ENCODE measurements around the gene SLC6A12. TPM values are rescaled to one million over a fixed set of nuclear protein-coding genes. Genes with fewer than 3 reads are reported as not detected.

Gene SLC6A12
- total and polyA plus RNA-seq, 9 of the 15 experiments (the other 6 are each of a cell fraction or from before 2014, with no cell fraction given): not detected

- Histone ChIP-seq H3K79me2 (ENCODE audit: control insufficient read depth, insufficient read depth, low read length) (no peaks in the 10 kb centered on the region), H3K4me1 (replicated peaks in 1 of 2; ENCODE audit: control insufficient read depth in 2 of 2, insufficient read depth in 2 of 2, low read length in 2 of 2) (peaks cover 0 to 3% of the 10 kb centered on the region in 2 experiments; a peak in 1 of 5 replicates), H3K36me3 (ENCODE audit: control insufficient read depth, insufficient read depth, low read length) (no peaks in the 10 kb centered on the region), H3K4me3 (no peak overlapping the region), H2AFZ (ENCODE audit: low read depth, low read length) (no peak overlapping the region), H4K20me1 (replicated peaks; ENCODE audit: control insufficient read depth, insufficient read depth, low read length) (no peaks in the 10 kb centered on the region), H3K9me3 (replicated peaks; ENCODE audit: control insufficient read depth, insufficient read depth, low read depth, low read length) (no peaks in the 10 kb centered on the region), H3K9me1 (ENCODE audit: control insufficient read depth, insufficient read depth, low read length) (no peaks in the 10 kb centered on the region), H3K9ac (ENCODE audit: insufficient read depth in 1 of 2, low read depth in 2 of 2, low read length in 2 of 2) (no peak overlapping the region), H3K27ac (ENCODE audit: extremely low read depth, low read depth, low read length) (no peak overlapping the region), H3K27me3 (ENCODE audit: control insufficient read depth in 2 of 2, insufficient read depth in 2 of 2, low read length in 2 of 2) (peaks cover 7 to 40% of the 10 kb centered on the region in 2 experiments), H3K4me2 (ENCODE audit: insufficient read depth, low read length) (no peak overlapping the region)
- ATAC-seq (no peak), FAIRE-seq (no peak), DNase-seq (ENCODE audit: extremely low read depth in 1 of 4, low spot score in 3 of 4) (no peak)
- in situ Hi-C loops (cut with MboI) (no loop called here), intact Hi-C loops (cut with micrococcal nuclease) (no loop called here)
- WGBS (ENCODE audit: insufficient coverage, low coverage, missing lambda C conversion rate): 3% methylated on average over 17 of the region's 18 CpGs
- ChIA-PET CTCF (ENCODE audit: low intra/inter-chr PET ratio) (no interaction called here), POLR2A (no interaction called here)
- TF ChIP-seq THRB (CRISPR knock-in tag; conservative IDR thresholded peaks at IDR 0.05) (no peak), FIP1L1 (IDR thresholded peaks at IDR 0.05; ENCODE audit: low read depth, low read length, poor library complexity, severe bottlenecking) (no peak), HCFC1 (IDR thresholded peaks at IDR 0.05; ENCODE audit: low read depth, low read length) (no peak), ZHX1 (conservative IDR thresholded peaks at IDR 0.05; ENCODE audit: low read length) (no peak), BHLHE40 (IDR thresholded peaks at IDR 0.05; ENCODE audit: low read length) (no peak), ELF1 (tag; IDR thresholded peaks at IDR 0.05) (no peak), CC2D1A (IDR thresholded peaks at IDR 0.05) (no peak), ELF4 (CRISPR knock-in tag; IDR thresholded peaks at IDR 0.05) (no peak), CAMTA2 (CRISPR knock-in tag; conservative IDR thresholded peaks at IDR 0.05) (no peak), IFI16 (CRISPR knock-in tag; IDR thresholded peaks at IDR 0.05) (no peak), NEUROD1 (IDR thresholded peaks at IDR 0.05; ENCODE audit: borderline replicate concordance, low read depth, low read length, partially characterized antibody) (no peak)
- no TSS peak for BruUV-seq (replicated peaks)
Observed at GRCh38 chr12:148676-149416, 65.1 kb downstream of the SLC6A12 start.
